ENCODE data around the gene TMEM44. TPM values are rescaled to one million over a fixed set of nuclear protein-coding genes. Genes with fewer than 3 reads are reported as not detected.
"Not testable (repeated sequence)": the region's sequence is repeated elsewhere in the genome, so short reads cannot be mapped to it uniquely, and the experiment has no call there.

The TMEM44 gene
- total RNA-seq, 2 donors from 2014 or later = 40.1 to 43.2 TPM

DNA sequence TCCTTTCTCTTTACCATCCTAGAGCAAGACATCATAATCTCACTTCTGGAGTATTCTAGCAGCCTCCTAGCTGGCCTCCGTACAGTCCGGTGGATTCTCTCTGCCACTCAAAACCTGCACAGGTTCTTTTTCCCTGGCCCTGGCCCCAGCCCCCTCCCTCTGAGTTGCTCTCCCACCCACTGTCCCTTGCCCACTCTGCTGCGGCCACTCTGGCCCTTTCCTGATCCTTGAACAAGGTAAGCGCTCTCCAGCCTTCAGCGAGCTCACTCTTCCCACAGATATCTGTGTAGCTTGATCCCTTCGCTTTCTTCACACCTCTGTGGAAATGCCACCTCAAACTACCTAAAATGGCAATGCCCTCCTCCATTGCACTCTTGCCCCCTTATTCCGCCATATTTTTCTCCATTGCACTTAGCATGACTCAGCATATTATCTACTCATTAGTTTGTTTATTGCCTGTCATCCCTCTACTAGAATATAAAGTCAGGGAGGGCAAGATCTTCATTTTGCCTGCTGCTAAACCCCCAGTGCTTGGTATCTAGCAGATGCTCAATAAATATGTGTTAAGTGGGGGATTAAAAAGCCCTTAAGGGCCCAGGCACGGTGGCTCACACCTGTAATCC is 80.8 kb downstream of the TMEM44 start:
- Histone ChIP-seq H3K27ac (no peak overlapping the region), H3K9ac (ENCODE audit: low read depth in 2 of 2, low read length in 2 of 2) (no peak overlapping the region), H3K9me3 (no peaks in the 10 kb centered on the region), H3K27me3 (no peaks in the 10 kb centered on the region), H3K4me1 (no peaks in the 10 kb centered on the region), H3K36me3 (no peaks in the 10 kb centered on the region), H3K4me3 (no peak overlapping the region)
- intact Hi-C loops (cut with DNase I) = no loop called here
- DNase-seq = no peak
- TF ChIP-seq, protein P1, sequence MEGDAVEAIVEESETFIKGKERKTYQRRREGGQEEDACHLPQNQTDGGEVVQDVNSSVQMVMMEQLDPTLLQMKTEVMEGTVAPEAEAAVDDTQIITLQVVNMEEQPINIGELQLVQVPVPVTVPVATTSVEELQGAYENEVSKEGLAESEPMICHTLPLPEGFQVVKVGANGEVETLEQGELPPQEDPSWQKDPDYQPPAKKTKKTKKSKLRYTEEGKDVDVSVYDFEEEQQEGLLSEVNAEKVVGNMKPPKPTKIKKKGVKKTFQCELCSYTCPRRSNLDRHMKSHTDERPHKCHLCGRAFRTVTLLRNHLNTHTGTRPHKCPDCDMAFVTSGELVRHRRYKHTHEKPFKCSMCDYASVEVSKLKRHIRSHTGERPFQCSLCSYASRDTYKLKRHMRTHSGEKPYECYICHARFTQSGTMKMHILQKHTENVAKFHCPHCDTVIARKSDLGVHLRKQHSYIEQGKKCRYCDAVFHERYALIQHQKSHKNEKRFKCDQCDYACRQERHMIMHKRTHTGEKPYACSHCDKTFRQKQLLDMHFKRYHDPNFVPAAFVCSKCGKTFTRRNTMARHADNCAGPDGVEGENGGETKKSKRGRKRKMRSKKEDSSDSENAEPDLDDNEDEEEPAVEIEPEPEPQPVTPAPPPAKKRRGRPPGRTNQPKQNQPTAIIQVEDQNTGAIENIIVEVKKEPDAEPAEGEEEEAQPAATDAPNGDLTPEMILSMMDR (IDR thresholded peaks at IDR 0.05) = no peak

DNA sequence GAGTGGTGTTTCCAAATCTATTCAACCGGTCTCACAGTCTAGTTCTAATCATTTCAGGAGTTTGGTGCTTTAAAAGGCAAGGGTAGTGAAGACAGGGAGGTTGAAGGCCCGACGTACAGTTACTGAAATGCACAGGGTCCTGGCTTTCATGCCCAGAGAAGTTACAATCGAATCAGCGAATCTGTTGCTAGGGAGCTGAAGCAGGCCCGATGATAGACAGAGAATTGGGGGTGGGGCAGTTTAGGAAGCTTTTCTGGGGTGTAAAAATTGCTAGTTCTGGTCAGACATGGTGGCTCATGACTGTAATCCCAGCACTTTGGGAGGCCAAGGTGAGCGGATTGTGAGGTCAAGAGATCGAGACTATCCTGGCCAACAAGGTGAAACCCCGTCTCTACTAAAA is 83.4 kb downstream of the TMEM44 start:
- no peak overlapping the region for H3K27ac ChIP-seq
- H3K4me3 ChIP-seq = no peak overlapping the region
- no peaks in the 10 kb centered on the region for H3K4me1 ChIP-seq
- no peaks in the 10 kb centered on the region for H3K9me3 ChIP-seq
- H3K27me3 ChIP-seq = no peaks in the 10 kb centered on the region
- intact Hi-C loops (cut with DNase I) = no loop called here
- no peak for DNase-seq
- H3K9ac ChIP-seq (ENCODE audit: low read depth in 2 of 2, low read length in 2 of 2) = no peak overlapping the region
- TF ChIP-seq, protein P1 (IDR thresholded peaks at IDR 0.05) = no peak
- H3K36me3 ChIP-seq = no peaks in the 10 kb centered on the region

- Histone ChIP-seq H3K9me3 (no peaks in the 10 kb centered on the region), H3K4me1 (no peaks in the 10 kb centered on the region), H3K4me3 (no peak overlapping the region), H3K27ac (no peak overlapping the region), H3K27me3 (no peaks in the 10 kb centered on the region), H3K36me3 (no peaks in the 10 kb centered on the region), H3K9ac (ENCODE audit: low read depth in 2 of 2, low read length in 2 of 2) (no peak overlapping the region)
- intact Hi-C loops (cut with DNase I) = no loop called here
- TF ChIP-seq, protein P1 (IDR thresholded peaks at IDR 0.05) = no peak
- no peak for DNase-seq
Measured at GRCh38 chr3:194548346-194549321, 84.6 kb downstream of the TMEM44 start.

DNA sequence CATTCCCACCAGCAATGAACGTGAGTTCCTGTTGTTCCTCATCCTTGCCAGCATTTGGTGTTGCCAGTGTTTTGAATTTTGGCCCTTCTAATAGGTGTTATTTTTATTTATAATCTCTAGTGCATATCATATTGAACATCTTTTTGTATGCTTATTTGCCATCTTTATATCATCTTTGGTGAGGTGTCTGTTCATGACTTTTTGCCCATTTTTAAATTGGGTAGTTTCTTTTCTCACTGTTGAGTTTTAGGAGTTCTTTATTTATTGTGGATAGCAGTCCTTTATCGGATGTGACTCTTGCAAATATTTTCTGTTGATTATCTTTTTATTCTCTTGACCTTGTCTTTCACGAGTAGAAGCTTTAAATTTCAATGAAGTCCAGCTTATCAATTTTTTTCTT is 86.2 kb downstream of the TMEM44 start:
- DNase-seq = no peak
- H3K4me3 ChIP-seq = no peak overlapping the region
- H3K4me1 ChIP-seq = no peaks in the 10 kb centered on the region
- intact Hi-C loops (cut with DNase I) = no loop called here
- no peaks in the 10 kb centered on the region for H3K27me3 ChIP-seq
- no peak overlapping the region for H3K27ac ChIP-seq
- H3K9ac ChIP-seq (ENCODE audit: low read depth in 2 of 2, low read length in 2 of 2) = no peak overlapping the region
- H3K36me3 ChIP-seq = no peaks in the 10 kb centered on the region
- H3K9me3 ChIP-seq = no peaks in the 10 kb centered on the region
- TF ChIP-seq, protein P1 (IDR thresholded peaks at IDR 0.05) = no peak

DNA sequence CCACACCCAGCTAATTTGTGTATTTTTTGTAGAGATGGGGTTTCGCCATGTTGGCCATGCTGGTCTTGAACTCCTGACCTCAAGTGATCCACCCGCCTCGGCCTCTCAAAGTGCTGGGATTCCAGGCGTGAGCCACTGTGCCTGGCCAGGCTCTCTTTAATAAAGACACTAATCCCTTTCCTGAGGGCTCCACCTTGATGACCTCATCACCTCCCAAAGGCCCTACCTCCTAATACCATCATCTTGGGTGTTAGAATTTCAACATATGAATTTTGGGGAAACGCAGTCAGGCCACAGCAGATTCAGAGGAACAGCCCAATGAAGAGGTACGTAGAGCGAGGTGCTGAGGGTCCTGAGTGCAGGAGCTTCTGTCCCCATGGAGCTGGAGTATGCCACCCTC is 87.7 kb downstream of the TMEM44 start:
- H3K4me3 ChIP-seq; H3K27me3 ChIP-seq; DNase-seq; H3K36me3 ChIP-seq; H3K27ac ChIP-seq; H3K9me3 ChIP-seq; H3K4me1 ChIP-seq; intact Hi-C loops (cut with DNase I); H3K9ac ChIP-seq (ENCODE audit: low read depth in 2 of 2, low read length in 2 of 2): not testable (repeated sequence)

GRCh38 chr3:194543550-194543949 is 89.7 kb downstream of the TMEM44 start:
- Histone ChIP-seq H3K36me3 (no peaks in the 10 kb centered on the region), H3K9ac (ENCODE audit: low read depth in 2 of 2, low read length in 2 of 2) (no peak overlapping the region), H3K27ac (no peak overlapping the region), H3K27me3 (no peaks in the 10 kb centered on the region), H3K9me3 (no peaks in the 10 kb centered on the region), H3K4me3 (no peak overlapping the region), H3K4me1 (no peaks in the 10 kb centered on the region)
- intact Hi-C loops (cut with DNase I) = no loop called here
- no peak for DNase-seq
- TF ChIP-seq, protein P1 (IDR thresholded peaks at IDR 0.05) = no peak
